GM12878 (cell line): ENCODE results near the gene SLC15A4.

Experiments
- BACH1 ChIP-seq: fragments of 450-650 bp; IDR thresholded peaks from 2 replicates; pipeline ENCODE4 v1.6.1; 2017; ENCODE audit warnings: mild to moderate bottlenecking, borderline replicate concordance
- CTCF ChIP-seq, 3 experiments: IDR thresholded peaks in 2 of 3; conservative IDR thresholded peaks in 1 of 3; 2 replicates each; pipeline ENCODE4 v1.5.1; 2011; ENCODE audit warnings: low read depth in 3 of 3, low read length in 3 of 3, mild to moderate bottlenecking in 3 of 3, control low read depth in 2 of 3, moderate library complexity in 2 of 3, inconsistent platforms in 1 of 3, mixed read lengths in 1 of 3; ENCODE audit not compliant: control insufficient read depth in 2 of 3, insufficient read depth in 1 of 3; ENCODE audit errors: extremely low read depth in 1 of 3
- EP300 ChIP-seq, 2 experiments: fragments of 150-350 bp in 1 of 2; IDR thresholded peaks; 2 replicates each; pipeline ENCODE4 v1.6.1; 2011 to 2012; ENCODE audit warnings: low read depth in 2 of 2, low read length in 2 of 2, borderline replicate concordance in 1 of 2, improper control_type of control experiment in 1 of 2, inconsistent platforms in 1 of 2; ENCODE audit not compliant: control insufficient read depth in 1 of 2
- JUNB ChIP-seq: IDR thresholded peaks from 2 replicates; pipeline ENCODE4 v1.6.1; 2016; ENCODE audit warnings: antibody characterized with exemption, mild to moderate bottlenecking
- PRDM15 ChIP-seq: fragments of 450-650 bp; formaldehyde crosslinking; IDR thresholded peaks from 2 replicates; pipeline ENCODE4 v1.4.0; 2020; ENCODE audit warnings: mild to moderate bottlenecking, moderate library complexity
- TAF1 ChIP-seq: IDR thresholded peaks from 2 replicates; pipeline ENCODE4 v1.6.1; 2011; ENCODE audit warnings: mild to moderate bottlenecking, low read depth, low read length, borderline replicate concordance
- TF ChIP-seq, protein P1 (sequence below): fragments of 450-650 bp; IDR thresholded peaks from 2 replicates; pipeline ENCODE4 v1.6.1; 2017; ENCODE audit warnings: borderline replicate concordance
- TF ChIP-seq, protein P2 (sequence below): fragments of 450-650 bp; IDR thresholded peaks from 2 replicates; pipeline ENCODE4 v1.6.1; 2014; ENCODE audit warnings: mild to moderate bottlenecking
- TF ChIP-seq, protein P3 (sequence below): fragments of 150-350 bp; IDR thresholded peaks from 2 replicates; pipeline ENCODE4 v1.6.1; 2016; ENCODE audit warnings: low read depth, low read length

GRCh38 chr12:128797119-128798118 is 26.3 kb downstream of the SLC15A4 start:
- TF ChIP-seq, protein P1, sequence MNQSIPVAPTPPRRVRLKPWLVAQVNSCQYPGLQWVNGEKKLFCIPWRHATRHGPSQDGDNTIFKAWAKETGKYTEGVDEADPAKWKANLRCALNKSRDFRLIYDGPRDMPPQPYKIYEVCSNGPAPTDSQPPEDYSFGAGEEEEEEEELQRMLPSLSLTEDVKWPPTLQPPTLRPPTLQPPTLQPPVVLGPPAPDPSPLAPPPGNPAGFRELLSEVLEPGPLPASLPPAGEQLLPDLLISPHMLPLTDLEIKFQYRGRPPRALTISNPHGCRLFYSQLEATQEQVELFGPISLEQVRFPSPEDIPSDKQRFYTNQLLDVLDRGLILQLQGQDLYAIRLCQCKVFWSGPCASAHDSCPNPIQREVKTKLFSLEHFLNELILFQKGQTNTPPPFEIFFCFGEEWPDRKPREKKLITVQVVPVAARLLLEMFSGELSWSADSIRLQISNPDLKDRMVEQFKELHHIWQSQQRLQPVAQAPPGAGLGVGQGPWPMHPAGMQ, result no peak
- TF ChIP-seq CTCF (IDR thresholded peaks at IDR 0.05 in 2 of 3, conservative IDR thresholded peaks at IDR 0.05 in 1 of 3; ENCODE audit: control insufficient read depth in 2 of 3, extremely low read depth in 1 of 3, insufficient read depth in 1 of 3, low read depth in 3 of 3, low read length in 3 of 3) (no peak; a peak in 1 of 6 replicates), JUNB (no peak), TAF1 (no peak), PRDM15 (0 out of 2 replicates have a peak, but pooled peaks have one; percentile 2), EP300 (IDR thresholded peaks at IDR 0.05; ENCODE audit: borderline replicate concordance in 1 of 2, control insufficient read depth in 1 of 2, low read depth in 2 of 2, low read length in 2 of 2) (peak in 1 of 2 experiments; percentile 26; a peak in 1 of 4 replicates), BACH1 (peak; percentile 28; the same call in 1 of the 2 replicates)
- TF ChIP-seq, protein P2, sequence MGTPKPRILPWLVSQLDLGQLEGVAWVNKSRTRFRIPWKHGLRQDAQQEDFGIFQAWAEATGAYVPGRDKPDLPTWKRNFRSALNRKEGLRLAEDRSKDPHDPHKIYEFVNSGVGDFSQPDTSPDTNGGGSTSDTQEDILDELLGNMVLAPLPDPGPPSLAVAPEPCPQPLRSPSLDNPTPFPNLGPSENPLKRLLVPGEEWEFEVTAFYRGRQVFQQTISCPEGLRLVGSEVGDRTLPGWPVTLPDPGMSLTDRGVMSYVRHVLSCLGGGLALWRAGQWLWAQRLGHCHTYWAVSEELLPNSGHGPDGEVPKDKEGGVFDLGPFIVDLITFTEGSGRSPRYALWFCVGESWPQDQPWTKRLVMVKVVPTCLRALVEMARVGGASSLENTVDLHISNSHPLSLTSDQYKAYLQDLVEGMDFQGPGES, result no peak
- TF ChIP-seq, protein P3, sequence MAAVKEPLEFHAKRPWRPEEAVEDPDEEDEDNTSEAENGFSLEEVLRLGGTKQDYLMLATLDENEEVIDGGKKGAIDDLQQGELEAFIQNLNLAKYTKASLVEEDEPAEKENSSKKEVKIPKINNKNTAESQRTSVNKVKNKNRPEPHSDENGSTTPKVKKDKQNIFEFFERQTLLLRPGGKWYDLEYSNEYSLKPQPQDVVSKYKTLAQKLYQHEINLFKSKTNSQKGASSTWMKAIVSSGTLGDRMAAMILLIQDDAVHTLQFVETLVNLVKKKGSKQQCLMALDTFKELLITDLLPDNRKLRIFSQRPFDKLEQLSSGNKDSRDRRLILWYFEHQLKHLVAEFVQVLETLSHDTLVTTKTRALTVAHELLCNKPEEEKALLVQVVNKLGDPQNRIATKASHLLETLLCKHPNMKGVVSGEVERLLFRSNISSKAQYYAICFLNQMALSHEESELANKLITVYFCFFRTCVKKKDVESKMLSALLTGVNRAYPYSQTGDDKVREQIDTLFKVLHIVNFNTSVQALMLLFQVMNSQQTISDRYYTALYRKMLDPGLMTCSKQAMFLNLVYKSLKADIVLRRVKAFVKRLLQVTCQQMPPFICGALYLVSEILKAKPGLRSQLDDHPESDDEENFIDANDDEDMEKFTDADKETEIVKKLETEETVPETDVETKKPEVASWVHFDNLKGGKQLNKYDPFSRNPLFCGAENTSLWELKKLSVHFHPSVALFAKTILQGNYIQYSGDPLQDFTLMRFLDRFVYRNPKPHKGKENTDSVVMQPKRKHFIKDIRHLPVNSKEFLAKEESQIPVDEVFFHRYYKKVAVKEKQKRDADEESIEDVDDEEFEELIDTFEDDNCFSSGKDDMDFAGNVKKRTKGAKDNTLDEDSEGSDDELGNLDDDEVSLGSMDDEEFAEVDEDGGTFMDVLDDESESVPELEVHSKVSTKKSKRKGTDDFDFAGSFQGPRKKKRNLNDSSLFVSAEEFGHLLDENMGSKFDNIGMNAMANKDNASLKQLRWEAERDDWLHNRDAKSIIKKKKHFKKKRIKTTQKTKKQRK, result no peak
